Neural crest cell (in vitro differentiated cells): ENCODE results near the gene TTC27. TPM values are rescaled to one million over a fixed set of nuclear protein-coding genes. Genes with fewer than 3 reads are reported as not detected.

ENCODE experiments used
- DNase-seq: peaks from one replicate; pipeline ENCODE4 v3.0.0; 2021; ENCODE audit warnings: low read depth, mixed read lengths, low spot score
- H3K27ac Mint-ChIP-seq: one replicate; pipeline ENCODE4 v1.8.0; 2021; ENCODE audit warnings: mild to moderate bottlenecking, mixed read lengths; ENCODE audit not compliant: unreplicated experiment
- H3K27me3 Mint-ChIP-seq: 2 replicates; pipeline ENCODE4 v1.8.0; 2021; ENCODE audit warnings: low read depth, mild to moderate bottlenecking, mixed read lengths
- H3K36me3 Mint-ChIP-seq: 2 replicates; pipeline ENCODE4 v1.8.0; 2021; ENCODE audit warnings: low read depth, mild to moderate bottlenecking, mixed read lengths
- H3K4me1 Mint-ChIP-seq: 2 replicates; pipeline ENCODE4 v1.8.0; 2021; ENCODE audit warnings: mixed read lengths
- H3K4me3 Mint-ChIP-seq: one replicate; pipeline ENCODE4 v1.8.0; 2021; ENCODE audit warnings: mild to moderate bottlenecking, mixed read lengths
- H3K9me3 Mint-ChIP-seq: 2 replicates; pipeline ENCODE4 v1.8.0; 2021; ENCODE audit warnings: mixed read lengths
- CTCF ChIP-seq: fragments of 200-600 bp; sonication (generic); conservative IDR thresholded peaks from 2 replicates; pipeline ENCODE4 v1.5.0; 2021; ENCODE audit warnings: antibody characterized with exemption, mild to moderate bottlenecking
- total RNA-seq: library from RNA; stranded (reverse); gene quantifications from 2 replicates; pipeline ENCODE4 v1.2.1, GENCODE V29; 2021

Gene TTC27
- total RNA-seq, 1 donor from 2014 or later = 16.5 TPM

GRCh38 chr2:32647180-32647651 is 19.4 kb downstream of the TTC27 start:
- H3K9me3 Mint-ChIP-seq = no peaks in the 10 kb centered on the region
- H3K4me1 Mint-ChIP-seq = no peaks in the 10 kb centered on the region
- no peaks in the 10 kb centered on the region for H3K27me3 Mint-ChIP-seq
- H3K27ac Mint-ChIP-seq = no peak overlapping the region
- H3K4me3 Mint-ChIP-seq = no peak overlapping the region
- peaks cover 3% of the 10 kb centered on the region for H3K36me3 Mint-ChIP-seq
- no peak for TF ChIP-seq CTCF
- DNase-seq = no peak

- Mint-ChIP-seq H3K36me3 (peaks cover 7% of the 10 kb centered on the region), H3K27me3 (no peaks in the 10 kb centered on the region), H3K27ac (no peak overlapping the region), H3K4me1 (no peaks in the 10 kb centered on the region), H3K9me3 (no peaks in the 10 kb centered on the region), H3K4me3 (no peak overlapping the region)
- TF ChIP-seq CTCF = no peak
- DNase-seq = no peak
Measured at GRCh38 chr2:32652555-32653209, 24.8 kb downstream of the TTC27 start.

GRCh38 chr2:32656069-32656468 is 28.2 kb downstream of the TTC27 start:
- no peak overlapping the region for H3K27ac Mint-ChIP-seq
- no peaks in the 10 kb centered on the region for H3K9me3 Mint-ChIP-seq
- no peak overlapping the region for H3K4me3 Mint-ChIP-seq
- no peak for DNase-seq
- H3K4me1 Mint-ChIP-seq = no peaks in the 10 kb centered on the region
- peaks cover 17% of the 10 kb centered on the region for H3K36me3 Mint-ChIP-seq
- no peaks in the 10 kb centered on the region for H3K27me3 Mint-ChIP-seq
- no peak for TF ChIP-seq CTCF

GRCh38 chr2:32663864-32664263 is 36.0 kb downstream of the TTC27 start:
- Mint-ChIP-seq H3K36me3 (peaks cover 22% of the 10 kb centered on the region), H3K4me1 (no peaks in the 10 kb centered on the region), H3K9me3 (no peaks in the 10 kb centered on the region), H3K27me3 (no peaks in the 10 kb centered on the region), H3K4me3 (no peak overlapping the region), H3K27ac (no peak overlapping the region)
- no peak for TF ChIP-seq CTCF
- no peak for DNase-seq

GRCh38 chr2:32666704-32667103 is 38.9 kb downstream of the TTC27 start:
- H3K4me3 Mint-ChIP-seq = no peak overlapping the region
- no peak for TF ChIP-seq CTCF
- peaks cover 5% of the 10 kb centered on the region for H3K36me3 Mint-ChIP-seq
- no peaks in the 10 kb centered on the region for H3K27me3 Mint-ChIP-seq
- H3K4me1 Mint-ChIP-seq = no peaks in the 10 kb centered on the region
- DNase-seq = no peak
- H3K9me3 Mint-ChIP-seq = no peaks in the 10 kb centered on the region
- no peak overlapping the region for H3K27ac Mint-ChIP-seq
